Heart left ventricle (tissue), 16 donors: ENCODE measurements around the gene RBM47. TPM values are rescaled to one million over a fixed set of nuclear protein-coding genes. Genes with fewer than 3 reads are reported as not detected.

Experiments
- ATAC-seq, 4 donors: fragments of 200-7000 bp; cut with Tn5 transposase; one replicate each; pipeline ENCODE4 v1.9.1; 2020 to 2022; ENCODE audit warnings: moderate library complexity in 4 of 4, mild to moderate bottlenecking in 3 of 4, moderate number of reproducible peaks in 1 of 4
- DNase-seq, 5 donors: peaks; one replicate each; pipeline ENCODE4 v3.0.0-alpha.2; 2020
- H3K27ac ChIP-seq, 12 donors: fragments of 200-600 bp; sonication (generic) in 4 of 12; one replicate each; pipeline versions ENCODE4 v1.5.0 to v1.8.0; 2016 to 2022; ENCODE audit warnings: mild to moderate bottlenecking in 2 of 12
- H3K27me3 ChIP-seq, 9 donors: fragments of 200-600 bp; sonication (generic) in 2 of 9; one replicate each; pipeline versions ENCODE4 v1.5.1 to v1.8.0; 2016 to 2022; ENCODE audit warnings: mild to moderate bottlenecking in 3 of 9
- H3K36me3 ChIP-seq, 9 donors: fragments of 200-600 bp; sonication (generic) in 2 of 9; one replicate each; pipeline versions ENCODE4 v1.5.0 to v1.8.0; 2018 to 2022; ENCODE audit warnings: mild to moderate bottlenecking in 2 of 9
- H3K4me1 ChIP-seq, 12 donors: fragments of 200-600 bp; sonication (generic) in 4 of 12; one replicate each; pipeline versions ENCODE4 v1.5.0 to v1.8.0; 2016 to 2022; ENCODE audit warnings: mild to moderate bottlenecking in 3 of 12
- H3K4me3 ChIP-seq, 12 donors: fragments of 200-600 bp; sonication (generic) in 4 of 12; one replicate each; pipeline versions ENCODE4 v1.5.0 to v1.8.0; 2017 to 2022; ENCODE audit warnings: mild to moderate bottlenecking in 9 of 12, moderate library complexity in 4 of 12
- H3K9me3 ChIP-seq, 12 donors: fragments of 200-600 bp; sonication (generic) in 4 of 12; one replicate each; pipeline versions ENCODE4 v1.5.0 to v1.8.0; 2016 to 2022; ENCODE audit warnings: mild to moderate bottlenecking in 1 of 12
- POLR2A ChIP-seq, 2 donors: fragments of 450-650 bp; IDR thresholded peaks; one replicate each; pipeline ENCODE4 v1.6.1; 2017; ENCODE audit warnings: antibody characterized with exemption in 2 of 2, mild to moderate bottlenecking in 2 of 2, moderate library complexity in 2 of 2
- WGBS, 4 donors: extraction: QIAGEN DNeasy Blood & Tissue Kit in 2 of 4; methylation state at CpG; one replicate each; pipeline versions ENCODE4 v1.1.5 to v1.1.7; 2013 to 2018; 5-methylcytosine and 5-hydroxymethylcytosine counted together
- intact Hi-C, 10 donors: fragments of 100-400 bp; cut with DNase I; formaldehyde crosslinking; loops; one replicate each; pipeline versions ENCODE4 v1.11.1 to v1.14.2; 2022
- polyA plus RNA-seq, 2 donors: library from polyadenylated mRNA; stranded (reverse); fragments of 200-250 nt; gene quantifications; one replicate each; pipeline ENCODE4 v1.2.3, GENCODE V29; 2013
- total RNA-seq, 9 donors: library from RNA; depleted of rRNA in 2 of 9; stranded (reverse); fragments of >200 nt in 2 of 9; fragmentation: NEBNext Ultra II Directional in 3 of 9; extraction: Animal tissue kit (Norgen Biotek cat#: 25700) in 3 of 9; gene quantifications; one replicate each; pipeline versions ENCODE4 v1.1.0 to v1.2.4, GENCODE V29; 2016 to 2023
- TF ChIP-seq, protein P1 (sequence below), 12 donors: fragments of 200-600 bp; sonication (generic) in 4 of 12; IDR thresholded peaks; one replicate each; pipeline versions ENCODE4 v1.5.0 to v1.8.0; 2018 to 2022; ENCODE audit warnings: antibody characterized with exemption in 12 of 12, mild to moderate bottlenecking in 5 of 12
- donor health status: ischemic (EF 13 %, LVEDD 7.1; RV severe dilation, severe dysfunction).
- donor health status: healthy with polysubstance abuse.
- donor health status: DM: no; HTN: yes; CAD: no.
- donor health status: DM: no; HTN: no; CAD: no.
- donor health status: ischemic (EF 25% LVEDD 6.9; RV normal size, moderate dysfunction).
- donor health status: ischemic (EF 25% LVEDD 5.7; RV mildly dilated, moderate dysfunction).
- donor health status: healthy.
- donor health status: DM: yes; HTN: yes; CAD: no.
- donor health status: ischemic (EF 35%, LVEDD 5.7; RV mildly dilated, moderate dysfunction).
- donor health status: nonischemic (EF 11% LVEDD 7.7; RV severe dilation, severe dysfunction).
- donor health status: DM: yes; HTN: yes; CAD: no.
- donor health status: PGD.
- donor health status: ischemic (EF 29% LVEDD 5.4; RV normal size, mild dysfunction).
- donor health status: nonischemic (EF 23%, LVEDD 6.1; RV moderate dilation, normal function).

RBM47 gene
- total and polyA plus RNA-seq, 11 donors, result 0.50 to 29.9 (median 3.5) TPM

- H3K36me3 ChIP-seq, result no peaks in the 10 kb centered on the region
- no peak for TF ChIP-seq POLR2A (IDR thresholded peaks at IDR 0.05)
- TF ChIP-seq, protein P1, sequence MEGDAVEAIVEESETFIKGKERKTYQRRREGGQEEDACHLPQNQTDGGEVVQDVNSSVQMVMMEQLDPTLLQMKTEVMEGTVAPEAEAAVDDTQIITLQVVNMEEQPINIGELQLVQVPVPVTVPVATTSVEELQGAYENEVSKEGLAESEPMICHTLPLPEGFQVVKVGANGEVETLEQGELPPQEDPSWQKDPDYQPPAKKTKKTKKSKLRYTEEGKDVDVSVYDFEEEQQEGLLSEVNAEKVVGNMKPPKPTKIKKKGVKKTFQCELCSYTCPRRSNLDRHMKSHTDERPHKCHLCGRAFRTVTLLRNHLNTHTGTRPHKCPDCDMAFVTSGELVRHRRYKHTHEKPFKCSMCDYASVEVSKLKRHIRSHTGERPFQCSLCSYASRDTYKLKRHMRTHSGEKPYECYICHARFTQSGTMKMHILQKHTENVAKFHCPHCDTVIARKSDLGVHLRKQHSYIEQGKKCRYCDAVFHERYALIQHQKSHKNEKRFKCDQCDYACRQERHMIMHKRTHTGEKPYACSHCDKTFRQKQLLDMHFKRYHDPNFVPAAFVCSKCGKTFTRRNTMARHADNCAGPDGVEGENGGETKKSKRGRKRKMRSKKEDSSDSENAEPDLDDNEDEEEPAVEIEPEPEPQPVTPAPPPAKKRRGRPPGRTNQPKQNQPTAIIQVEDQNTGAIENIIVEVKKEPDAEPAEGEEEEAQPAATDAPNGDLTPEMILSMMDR (IDR thresholded peaks at IDR 0.05), result no peak
- no peak for DNase-seq
- 44 to 68% (median 47%) methylated on average over 2 of the region's 2 CpGs for WGBS, 4 donors
- ATAC-seq, result no peak
- H3K9me3 ChIP-seq, result no peaks in the 10 kb centered on the region
- no peak overlapping the region for H3K4me3 ChIP-seq
- H3K27ac ChIP-seq, result no peak overlapping the region
- intact Hi-C loops, result no loop called here
- no peaks in the 10 kb centered on the region for H3K4me1 ChIP-seq
- H3K27me3 ChIP-seq, result no peaks in the 10 kb centered on the region
These were observed 251.0 kb downstream of the RBM47 start for GRCh38 chr4:40378619-40379018.

- H3K36me3 ChIP-seq, result no peaks in the 10 kb centered on the region
- intact Hi-C loops, result no loop called here
- 73 to 83% (median 75%) methylated on average over 7 of the region's 7 CpGs for WGBS, 4 donors
- no peaks in the 10 kb centered on the region for H3K9me3 ChIP-seq
- no peaks in the 10 kb centered on the region for H3K27me3 ChIP-seq
- H3K4me1 ChIP-seq, result no peaks in the 10 kb centered on the region
- H3K4me3 ChIP-seq, result no peak overlapping the region
- TF ChIP-seq, protein P1 (IDR thresholded peaks at IDR 0.05), result no peak
- no peak for TF ChIP-seq POLR2A (IDR thresholded peaks at IDR 0.05)
- H3K27ac ChIP-seq, result no peak overlapping the region
- DNase-seq, result no peak
- no peak for ATAC-seq
These were observed 251.9 kb downstream of the RBM47 start for GRCh38 chr4:40377512-40378365.

DNA sequence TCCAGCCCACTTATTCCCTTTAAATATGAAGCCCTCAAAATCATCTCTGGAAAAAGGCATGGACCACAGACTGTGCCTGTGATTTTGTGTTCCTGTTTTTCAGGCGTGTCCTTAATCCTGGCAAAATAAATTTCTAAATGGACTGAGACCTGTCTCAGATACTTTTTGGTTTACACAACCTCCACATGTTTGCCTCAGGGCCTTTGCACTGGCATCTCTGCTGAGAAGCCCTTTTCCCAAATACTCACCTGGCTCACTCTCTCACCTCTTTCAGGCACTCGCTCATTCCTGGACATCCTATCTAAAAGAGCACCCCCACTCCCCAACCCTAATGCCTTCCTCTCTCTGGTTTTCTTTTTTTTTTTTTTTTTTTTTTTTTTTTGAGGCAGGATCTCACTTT is 254.0 kb downstream of the RBM47 start:
- DNase-seq (no peak), ATAC-seq (no peak)
- no peaks in the 10 kb centered on the region for H3K36me3 ChIP-seq
- no peak for TF ChIP-seq POLR2A (IDR thresholded peaks at IDR 0.05)
- TF ChIP-seq, protein P1 (IDR thresholded peaks at IDR 0.05), result no peak
- no peaks in the 10 kb centered on the region for H3K4me1 ChIP-seq
- H3K27ac ChIP-seq, result no peak overlapping the region
- H3K4me3 ChIP-seq, result no peak overlapping the region
- intact Hi-C loops, result no loop called here
- H3K9me3 ChIP-seq, result no peaks in the 10 kb centered on the region
- 85 to 95% (median 90%) methylated on average over 2 of the region's 2 CpGs for WGBS, 4 donors
- no peaks in the 10 kb centered on the region for H3K27me3 ChIP-seq

DNA sequence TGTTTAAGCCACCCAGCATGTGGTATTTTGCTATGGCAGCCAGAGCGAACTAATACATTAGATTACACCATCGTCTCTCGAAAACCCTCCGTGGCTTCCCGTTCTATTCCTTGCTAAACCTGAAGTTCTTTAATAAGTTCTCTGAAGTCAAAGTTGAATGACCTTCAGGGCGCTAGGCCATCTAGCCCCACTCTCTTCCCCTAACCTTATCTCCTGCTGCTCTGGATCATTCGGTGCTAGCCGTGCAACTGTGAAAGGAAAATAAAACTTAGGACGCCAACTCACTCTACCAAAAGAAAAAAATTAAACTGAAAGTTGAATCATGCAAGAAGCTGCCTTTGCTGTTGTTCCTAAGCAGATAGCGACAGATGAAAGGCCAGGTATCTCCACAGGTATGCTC is 254.6 kb downstream of the RBM47 start:
- intact Hi-C loops, result no loop called here
- 82 to 90% (median 86%) methylated on average over 10 of the region's 10 CpGs for WGBS, 4 donors
- H3K27me3 ChIP-seq, result no peaks in the 10 kb centered on the region
- no peak overlapping the region for H3K4me3 ChIP-seq
- no peaks in the 10 kb centered on the region for H3K4me1 ChIP-seq
- no peaks in the 10 kb centered on the region for H3K36me3 ChIP-seq
- no peaks in the 10 kb centered on the region for H3K9me3 ChIP-seq
- TF ChIP-seq POLR2A (IDR thresholded peaks at IDR 0.05), result no peak
- TF ChIP-seq, protein P1 (IDR thresholded peaks at IDR 0.05), result no peak
- ATAC-seq (no peak), DNase-seq (no peak)
- no peak overlapping the region for H3K27ac ChIP-seq
